ENCODE measurements around the gene ZNF398. TPM values are rescaled to one million over a fixed set of nuclear protein-coding genes. Genes with fewer than 3 reads are reported as not detected.

The ZNF398 gene
- total and polyA plus RNA-seq, 2 of the 13 experiments (the other 11 are each of a cell fraction or from before 2014, with no cell fraction given) = 3.0 to 8.9 TPM

DNA sequence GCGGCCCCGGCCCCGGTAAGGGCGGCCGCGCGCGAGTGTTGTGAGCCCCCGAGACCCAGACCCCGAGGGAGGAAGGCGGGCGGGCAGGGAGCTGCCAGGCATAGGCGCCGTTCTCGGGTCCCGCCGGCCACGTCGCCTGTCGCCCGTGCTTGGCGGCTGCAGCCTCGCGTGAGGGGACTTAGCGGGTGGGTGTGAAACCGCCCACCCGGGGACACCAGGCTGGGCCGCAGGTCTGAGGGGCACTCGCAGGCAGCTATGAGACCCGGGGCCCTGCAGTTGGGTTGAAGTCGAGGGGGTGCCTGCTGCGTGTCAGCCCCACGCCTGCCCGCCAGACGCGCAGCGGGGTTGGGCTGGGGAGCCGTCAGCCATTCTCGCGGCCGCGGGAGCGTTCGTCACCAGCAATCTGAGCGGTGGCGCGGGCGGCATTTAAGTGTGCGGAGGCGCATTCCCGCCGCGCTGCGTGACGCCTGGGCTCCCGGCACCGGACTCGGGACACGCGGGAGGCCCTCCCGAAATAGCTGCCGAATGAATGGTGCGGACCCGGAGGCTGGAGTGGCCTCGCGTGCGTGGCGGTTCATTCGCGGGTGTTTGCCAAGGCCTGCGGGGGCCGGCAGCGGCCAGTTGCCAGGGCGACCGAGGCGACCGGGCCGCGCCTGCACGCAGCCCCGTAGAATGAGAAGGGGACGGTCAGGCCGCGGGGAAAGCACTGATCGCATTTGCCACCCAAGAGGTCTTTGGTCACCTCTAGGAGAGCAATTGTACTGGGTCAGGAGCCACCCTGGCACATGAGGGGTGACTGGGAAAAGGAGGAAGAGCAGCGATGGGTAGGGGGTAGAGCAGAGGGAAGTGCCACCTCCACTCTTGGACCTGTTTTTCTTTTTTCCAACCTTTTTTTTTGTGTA lies 750 bp downstream of the ZNF398 start (continued):
- TF ChIP-seq, protein P1, sequence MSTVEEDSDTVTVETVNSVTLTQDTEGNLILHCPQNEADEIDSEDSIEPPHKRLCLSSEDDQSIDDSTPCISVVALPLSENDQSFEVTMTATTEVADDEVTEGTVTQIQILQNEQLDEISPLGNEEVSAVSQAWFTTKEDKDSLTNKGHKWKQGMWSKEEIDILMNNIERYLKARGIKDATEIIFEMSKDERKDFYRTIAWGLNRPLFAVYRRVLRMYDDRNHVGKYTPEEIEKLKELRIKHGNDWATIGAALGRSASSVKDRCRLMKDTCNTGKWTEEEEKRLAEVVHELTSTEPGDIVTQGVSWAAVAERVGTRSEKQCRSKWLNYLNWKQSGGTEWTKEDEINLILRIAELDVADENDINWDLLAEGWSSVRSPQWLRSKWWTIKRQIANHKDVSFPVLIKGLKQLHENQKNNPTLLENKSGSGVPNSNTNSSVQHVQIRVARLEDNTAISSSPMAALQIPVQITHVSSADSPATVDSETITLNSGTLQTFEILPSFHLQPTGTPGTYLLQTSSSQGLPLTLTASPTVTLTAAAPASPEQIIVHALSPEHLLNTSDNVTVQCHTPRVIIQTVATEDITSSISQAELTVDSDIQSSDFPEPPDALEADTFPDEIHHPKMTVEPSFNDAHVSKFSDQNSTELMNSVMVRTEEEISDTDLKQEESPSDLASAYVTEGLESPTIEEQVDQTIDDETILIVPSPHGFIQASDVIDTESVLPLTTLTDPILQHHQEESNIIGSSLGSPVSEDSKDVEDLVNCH (CRISPR knock-in tag; IDR thresholded peaks at IDR 0.05) = no peak
- TF ChIP-seq NONO (IDR thresholded peaks at IDR 0.05) = no peak
- no peak for TF ChIP-seq NONO (CRISPR knock-in tag; conservative IDR thresholded peaks at IDR 0.05)
- TF ChIP-seq ZNF747 (CRISPR knock-in tag; IDR thresholded peaks at IDR 0.05; ENCODE audit: borderline replicate concordance) = no peak
- peak; percentile 74 for TF ChIP-seq ZNF563 (CRISPR knock-in tag; IDR thresholded peaks at IDR 0.05)
- TF ChIP-seq JARID2 (CRISPR knock-in tag; IDR thresholded peaks at IDR 0.05; ENCODE audit: insufficient replicate concordance) = no peak
- TF ChIP-seq RAD21 (CRISPR knock-in tag; IDR thresholded peaks at IDR 0.05) = no peak
- TF ChIP-seq SOX6 (IDR thresholded peaks at IDR 0.05) = no peak
- TF ChIP-seq SOX6 (CRISPR knock-in tag; IDR thresholded peaks at IDR 0.05) = peak; percentile 14; the same call in 1 of the 2 replicates
- TF ChIP-seq KLF15 (CRISPR knock-in tag; IDR thresholded peaks at IDR 0.05; ENCODE audit: borderline replicate concordance) = peak; percentile 38; the same call in 1 of the 2 replicates
- TF ChIP-seq ZNF746 (CRISPR knock-in tag; IDR thresholded peaks at IDR 0.05) = 0 out of 2 replicates have a peak, but pooled peaks have one; percentile 50
- peak; percentile 18 for TF ChIP-seq HNRNPK (IDR thresholded peaks at IDR 0.05; ENCODE audit: low read depth, low read length, poor library complexity, severe bottlenecking)
- 0 out of 2 replicates have a peak, but pooled peaks have one; percentile 48 for TF ChIP-seq HOXA5 (CRISPR knock-in tag; IDR thresholded peaks at IDR 0.05)
- TF ChIP-seq, protein P2, sequence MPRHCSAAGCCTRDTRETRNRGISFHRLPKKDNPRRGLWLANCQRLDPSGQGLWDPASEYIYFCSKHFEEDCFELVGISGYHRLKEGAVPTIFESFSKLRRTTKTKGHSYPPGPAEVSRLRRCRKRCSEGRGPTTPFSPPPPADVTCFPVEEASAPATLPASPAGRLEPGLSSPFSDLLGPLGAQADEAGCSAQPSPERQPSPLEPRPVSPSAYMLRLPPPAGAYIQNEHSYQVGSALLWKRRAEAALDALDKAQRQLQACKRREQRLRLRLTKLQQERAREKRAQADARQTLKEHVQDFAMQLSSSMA (CRISPR knock-in tag; IDR thresholded peaks at IDR 0.05) = no peak
- TF ChIP-seq, protein P3, sequence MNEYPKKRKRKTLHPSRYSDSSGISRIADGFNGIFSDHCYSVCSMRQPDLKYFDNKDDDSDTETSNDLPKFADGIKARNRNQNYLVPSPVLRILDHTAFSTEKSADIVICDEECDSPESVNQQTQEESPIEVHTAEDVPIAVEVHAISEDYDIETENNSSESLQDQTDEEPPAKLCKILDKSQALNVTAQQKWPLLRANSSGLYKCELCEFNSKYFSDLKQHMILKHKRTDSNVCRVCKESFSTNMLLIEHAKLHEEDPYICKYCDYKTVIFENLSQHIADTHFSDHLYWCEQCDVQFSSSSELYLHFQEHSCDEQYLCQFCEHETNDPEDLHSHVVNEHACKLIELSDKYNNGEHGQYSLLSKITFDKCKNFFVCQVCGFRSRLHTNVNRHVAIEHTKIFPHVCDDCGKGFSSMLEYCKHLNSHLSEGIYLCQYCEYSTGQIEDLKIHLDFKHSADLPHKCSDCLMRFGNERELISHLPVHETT (CRISPR knock-in tag; conservative IDR thresholded peaks at IDR 0.05) = no peak
- TF ChIP-seq ZNF431 (CRISPR knock-in tag; IDR thresholded peaks at IDR 0.05; ENCODE audit: borderline replicate concordance, low read depth) = no peak
- no peak for TF ChIP-seq ZNF792 (CRISPR knock-in tag; IDR thresholded peaks at IDR 0.05)
- TF ChIP-seq, protein P4, sequence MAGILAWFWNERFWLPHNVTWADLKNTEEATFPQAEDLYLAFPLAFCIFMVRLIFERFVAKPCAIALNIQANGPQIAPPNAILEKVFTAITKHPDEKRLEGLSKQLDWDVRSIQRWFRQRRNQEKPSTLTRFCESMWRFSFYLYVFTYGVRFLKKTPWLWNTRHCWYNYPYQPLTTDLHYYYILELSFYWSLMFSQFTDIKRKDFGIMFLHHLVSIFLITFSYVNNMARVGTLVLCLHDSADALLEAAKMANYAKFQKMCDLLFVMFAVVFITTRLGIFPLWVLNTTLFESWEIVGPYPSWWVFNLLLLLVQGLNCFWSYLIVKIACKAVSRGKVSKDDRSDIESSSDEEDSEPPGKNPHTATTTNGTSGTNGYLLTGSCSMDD (CRISPR knock-in tag; IDR thresholded peaks at IDR 0.05) = no peak
- peak; percentile 49 for TF ChIP-seq YY1 (IDR thresholded peaks at IDR 0.05; ENCODE audit: insufficient read depth, insufficient replicate concordance, low read depth, low read length)
- TF ChIP-seq ZNF598 (CRISPR knock-in tag; IDR thresholded peaks at IDR 0.05; ENCODE audit: borderline replicate concordance) = peak; percentile 74; the same call in 1 of the 2 replicates
- TF ChIP-seq ZNF335 (CRISPR knock-in tag; IDR thresholded peaks at IDR 0.05) = 0 out of 2 replicates have a peak, but pooled peaks have one; percentile 29
- no peak for TF ChIP-seq STAT5B (CRISPR knock-in tag; IDR thresholded peaks at IDR 0.05)
